Adrenal gland (tissue), 12 donors: ENCODE measurements around the gene NRIP3. TPM values are rescaled to one million over a fixed set of nuclear protein-coding genes. Genes with fewer than 3 reads are reported as not detected.
"Not testable (repeated sequence)": the region's sequence is repeated elsewhere in the genome, so short reads cannot be mapped to it uniquely, and the experiment has no call there.

ENCODE experiments used
- DNase-seq, 7 donors: peaks; one replicate each; pipeline ENCODE4 v3.0.0-alpha.2; 2019 to 2020
- H3K27ac ChIP-seq, 5 donors: fragments of 200-600 bp; sonication (generic) in 4 of 5; 1 replicate in 3 of 5; 2 replicates in 2 of 5; pipeline versions ENCODE4 v1.5.1 to v1.8.0; 2016 to 2020; ENCODE audit warnings: mild to moderate bottlenecking in 1 of 5
- H3K27me3 ChIP-seq: fragments of 200-600 bp; 2 replicates; pipeline ENCODE4 v1.8.0; 2021
- H3K36me3 ChIP-seq, 2 donors: fragments of 200-600 bp; replicated peaks in 1 of 2; 1 replicate in 1 of 2; 2 replicates in 1 of 2; pipeline versions ENCODE4 v1.5.1 to v1.8.0; 2018 to 2022
- H3K4me1 ChIP-seq, 2 donors: fragments of 200-600 bp; replicated peaks in 1 of 2; 1 replicate in 1 of 2; 2 replicates in 1 of 2; pipeline versions ENCODE4 v1.5.1 to v1.8.0; 2018 to 2021
- H3K4me3 ChIP-seq, 4 donors: fragments of 200-600 bp; sonication (generic) in 3 of 4; one replicate each; pipeline ENCODE4 v1.5.1; 2016 to 2018
- H3K9me3 ChIP-seq, 3 donors: fragments of 200-600 bp; sonication (generic) in 1 of 3; replicated peaks in 1 of 3; 1 replicate in 2 of 3; 2 replicates in 1 of 3; pipeline versions ENCODE4 v1.5.1 to v1.8.0; 2016 to 2021
- POLR2A ChIP-seq, 2 donors: fragments of 450-650 bp; IDR thresholded peaks; one replicate each; pipeline ENCODE4 v1.6.1; 2017; ENCODE audit warnings: antibody characterized with exemption in 2 of 2, mild to moderate bottlenecking in 2 of 2, moderate library complexity in 1 of 2
- WGBS, 4 donors: extraction: QIAGEN DNeasy Blood & Tissue Kit in 2 of 4; methylation state at CpG; one replicate each; pipeline versions ENCODE4 v1.1.5 to v1.1.7; 2013 to 2017; 5-methylcytosine and 5-hydroxymethylcytosine counted together
- intact Hi-C, 2 donors: fragments of 100-400 bp; cut with DNase I; formaldehyde crosslinking; loops; one replicate each; pipeline versions ENCODE4 v1.14.1 to v1.15.0; 2022 to 2023
- polyA plus RNA-seq, 3 donors: library from polyadenylated mRNA; stranded (reverse); fragments of 200-250 nt in 2 of 3; fragments of 350-450 nt in 1 of 3; fragmentation: Illumina TruSeq in 1 of 3; extraction: RNeasy Lipid Tissue Mini Kit (QIAGEN cat#74804) in 1 of 3; gene quantifications; one replicate each; pipeline ENCODE4 v1.2.3, GENCODE V29; 2013 to 2014
- total RNA-seq, 9 donors: library from RNA; depleted of rRNA in 4 of 9; stranded (reverse); fragments of >200 nt in 4 of 9; fragments of 120-200 nt in 1 of 9; fragmentation: NEBNext Ultra II Directional in 1 of 9; extraction: Animal tissue kit (Norgen Biotek cat#: 25700) in 1 of 9; gene quantifications; one replicate each; pipeline versions ENCODE4 v1.1.0 to v1.2.4, GENCODE V29; 2013 to 2023
- TF ChIP-seq, protein P1 (sequence below), 6 experiments: fragments of 450-650 bp in 4 of 6; fragments of 200-600 bp in 2 of 6; sonication (generic) in 1 of 6; IDR thresholded peaks; 1 replicate in 5 of 6; 2 replicates in 1 of 6; pipeline versions ENCODE4 v1.5.1 to v1.8.0; 2016 to 2021; ENCODE audit warnings: antibody characterized with exemption in 6 of 6, mild to moderate bottlenecking in 2 of 6, moderate library complexity in 1 of 6
- donor health status: healthy with polysubstance abuse.
- donor health status: Bipolar disorder and iron deficiency.
- donor health status: DM: yes; HTN: yes; CAD: no.
- donor health status: DM: no; HTN: no; CAD: no.
- donor health status: DM: no; HTN: no; CAD: no.
- donor health status: DM: yes; HTN: yes; CAD: no.

Gene NRIP3
- total and polyA plus RNA-seq, 12 donors = 1.4 to 42.5 (median 11.0) TPM

DNA sequence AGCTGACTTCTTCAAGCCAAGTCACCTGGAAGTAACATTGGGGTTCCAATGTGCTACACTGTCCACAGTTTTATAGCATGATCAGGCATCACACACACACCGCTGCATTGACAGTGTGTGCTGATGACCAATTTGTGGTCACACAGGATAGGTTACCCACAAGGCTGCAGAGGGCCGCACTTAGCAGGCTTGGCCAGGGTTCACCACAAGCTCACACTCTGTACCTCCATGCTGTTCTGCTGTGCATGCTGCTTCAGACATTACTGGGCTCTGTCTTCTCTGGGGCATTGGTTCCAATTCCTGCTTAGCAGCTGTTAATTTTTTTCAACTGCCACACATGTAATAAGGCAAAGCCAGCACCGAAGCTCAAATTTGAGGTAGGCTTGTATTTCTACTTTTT is 11.0 kb upstream of the NRIP3 start:
- H3K4me1 ChIP-seq = peaks cover 0 to 7% of the 10 kb centered on the region in 2 donors
- 96 to 100% (median 100%) methylated on average over 3 of the region's 3 CpGs for WGBS, 4 donors
- no peak for DNase-seq
- no peak overlapping the region for H3K4me3 ChIP-seq
- intact Hi-C loops = loop anchor here (5.0 kb wide), 1 partner anchor 122 kb away; no protein-coding TSS in a partner anchor
- H3K9me3 ChIP-seq = no peaks in the 10 kb centered on the region
- no peaks in the 10 kb centered on the region for H3K27me3 ChIP-seq
- H3K36me3 ChIP-seq = no peaks in the 10 kb centered on the region
- no peak for TF ChIP-seq POLR2A (IDR thresholded peaks at IDR 0.05)
- TF ChIP-seq, protein P1, sequence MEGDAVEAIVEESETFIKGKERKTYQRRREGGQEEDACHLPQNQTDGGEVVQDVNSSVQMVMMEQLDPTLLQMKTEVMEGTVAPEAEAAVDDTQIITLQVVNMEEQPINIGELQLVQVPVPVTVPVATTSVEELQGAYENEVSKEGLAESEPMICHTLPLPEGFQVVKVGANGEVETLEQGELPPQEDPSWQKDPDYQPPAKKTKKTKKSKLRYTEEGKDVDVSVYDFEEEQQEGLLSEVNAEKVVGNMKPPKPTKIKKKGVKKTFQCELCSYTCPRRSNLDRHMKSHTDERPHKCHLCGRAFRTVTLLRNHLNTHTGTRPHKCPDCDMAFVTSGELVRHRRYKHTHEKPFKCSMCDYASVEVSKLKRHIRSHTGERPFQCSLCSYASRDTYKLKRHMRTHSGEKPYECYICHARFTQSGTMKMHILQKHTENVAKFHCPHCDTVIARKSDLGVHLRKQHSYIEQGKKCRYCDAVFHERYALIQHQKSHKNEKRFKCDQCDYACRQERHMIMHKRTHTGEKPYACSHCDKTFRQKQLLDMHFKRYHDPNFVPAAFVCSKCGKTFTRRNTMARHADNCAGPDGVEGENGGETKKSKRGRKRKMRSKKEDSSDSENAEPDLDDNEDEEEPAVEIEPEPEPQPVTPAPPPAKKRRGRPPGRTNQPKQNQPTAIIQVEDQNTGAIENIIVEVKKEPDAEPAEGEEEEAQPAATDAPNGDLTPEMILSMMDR (IDR thresholded peaks at IDR 0.05) = no peak
- H3K27ac ChIP-seq = no peak overlapping the region

DNA sequence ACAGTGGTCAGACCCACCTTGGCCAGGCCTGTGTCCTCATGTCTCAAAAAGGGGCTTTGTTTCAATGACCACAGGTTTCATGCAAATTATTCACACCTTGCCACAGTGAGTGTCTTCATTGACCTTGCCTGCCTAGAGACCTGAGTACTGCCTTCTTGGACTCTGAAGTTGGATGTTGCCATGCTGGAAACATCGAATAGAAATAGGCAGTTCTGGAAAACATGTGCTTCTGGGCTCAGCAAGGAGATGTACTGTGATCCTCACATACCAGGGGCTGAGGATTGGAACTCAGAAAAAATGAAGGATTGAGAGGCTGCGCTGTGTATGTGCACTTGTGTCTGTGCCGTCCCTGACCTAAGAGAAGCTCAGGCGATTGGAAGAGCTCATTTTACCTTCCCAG is 9.6 kb upstream of the NRIP3 start:
- Histone ChIP-seq H3K36me3 (no peaks in the 10 kb centered on the region), H3K4me3 (no peak overlapping the region), H3K27me3 (no peaks in the 10 kb centered on the region), H3K27ac (no peak overlapping the region), H3K9me3 (no peaks in the 10 kb centered on the region), H3K4me1 (peaks cover 0 to 7% of the 10 kb centered on the region in 2 donors)
- 88 to 90% (median 89%) methylated on average over 4 of the region's 4 CpGs for WGBS, 4 donors
- TF ChIP-seq, protein P1 (IDR thresholded peaks at IDR 0.05) = no peak
- TF ChIP-seq POLR2A (IDR thresholded peaks at IDR 0.05) = no peak
- DNase-seq = no peak
- intact Hi-C loops = no loop called here

DNA sequence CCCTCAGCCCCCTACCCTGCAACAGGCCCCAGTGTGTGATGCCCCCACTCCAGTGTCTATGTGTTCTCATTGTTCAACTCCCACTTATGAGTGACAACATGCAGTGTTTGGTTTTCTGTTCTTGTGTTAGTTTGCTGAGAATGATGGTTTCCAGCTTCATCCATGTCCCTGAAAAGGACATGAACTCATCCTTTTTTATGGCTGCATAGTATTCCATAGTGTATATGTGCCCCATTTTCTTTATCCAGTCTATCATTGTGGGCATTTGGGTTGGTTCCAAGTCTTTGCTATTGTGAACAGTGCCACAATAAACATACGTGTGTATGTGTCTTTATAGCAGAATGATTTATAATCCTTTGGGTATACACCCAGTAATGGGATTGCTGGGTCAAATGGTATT is 5.7 kb upstream of the NRIP3 start:
- H3K27me3 ChIP-seq, H3K4me3 ChIP-seq, H3K27ac ChIP-seq, H3K4me1 ChIP-seq, intact Hi-C loops, DNase-seq, H3K9me3 ChIP-seq, H3K36me3 ChIP-seq: not testable (repeated sequence)
- 62 to 73% (median 68%) methylated on average over 1 of the region's 1 CpG for WGBS, 4 donors

DNA sequence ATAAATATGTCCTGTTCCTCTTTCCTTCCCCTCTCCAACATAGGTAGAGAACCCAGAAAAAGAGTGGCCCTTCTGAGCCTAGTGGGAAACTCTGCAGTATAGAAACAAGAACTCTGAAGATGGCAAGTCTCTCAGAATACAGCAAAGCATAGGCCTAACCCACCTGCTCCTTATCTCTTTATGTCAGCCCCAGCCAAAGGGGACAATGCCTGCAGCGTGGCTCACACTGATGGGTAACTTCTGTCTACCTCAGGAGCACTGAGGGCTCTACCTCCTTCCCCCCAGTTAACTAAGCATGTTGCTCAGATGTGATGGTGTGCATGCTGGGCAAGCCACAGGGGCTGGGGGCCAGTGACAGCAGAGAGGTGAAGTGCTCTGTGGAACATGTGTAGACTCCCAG is 4.9 kb upstream of the NRIP3 start:
- no peaks in the 10 kb centered on the region for H3K27me3 ChIP-seq
- intact Hi-C loops = no loop called here
- H3K36me3 ChIP-seq = no peaks in the 10 kb centered on the region
- no peak for DNase-seq
- H3K27ac ChIP-seq = no peak overlapping the region
- H3K9me3 ChIP-seq = no peaks in the 10 kb centered on the region
- 86 to 100% (median 89%) methylated on average over 1 of the region's 1 CpG for WGBS, 4 donors
- TF ChIP-seq, protein P1 (IDR thresholded peaks at IDR 0.05) = no peak
- peaks cover 8 to 12% of the 10 kb centered on the region in 2 donors for H3K4me1 ChIP-seq
- no peak overlapping the region for H3K4me3 ChIP-seq

DNA sequence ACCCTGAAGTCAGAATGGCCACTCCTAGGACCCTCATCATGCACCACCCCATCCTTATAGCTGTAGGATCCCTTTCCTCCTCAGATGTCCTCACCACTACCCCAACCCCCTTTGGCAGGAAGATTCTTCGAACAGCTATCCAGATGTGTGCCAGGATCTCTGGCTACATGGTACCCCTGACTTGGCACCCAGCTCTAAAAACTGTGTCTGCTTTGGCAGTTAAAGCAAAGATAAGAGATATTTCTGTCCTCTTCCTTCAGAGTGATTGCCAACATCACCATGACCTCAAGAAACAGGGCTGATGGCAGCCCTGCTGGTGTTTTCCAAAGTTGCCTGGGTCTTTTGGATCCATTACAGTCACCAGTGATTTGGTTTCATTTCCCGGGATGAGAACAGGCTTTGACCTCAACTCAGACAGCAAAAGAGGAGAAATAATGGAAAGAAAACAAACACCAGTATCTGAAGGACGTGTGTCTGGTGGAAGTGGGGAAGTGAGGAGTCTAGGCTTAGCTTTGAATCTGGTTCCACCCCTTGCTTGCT is 4.3 kb upstream of the NRIP3 start:
- TF ChIP-seq, protein P1 (IDR thresholded peaks at IDR 0.05) = no peak
- no peak for TF ChIP-seq POLR2A (IDR thresholded peaks at IDR 0.05)
- Histone ChIP-seq H3K4me1 (peaks cover 14 to 18% of the 10 kb centered on the region in 2 donors), H3K36me3 (no peaks in the 10 kb centered on the region), H3K27me3 (no peaks in the 10 kb centered on the region), H3K4me3 (no peak overlapping the region), H3K9me3 (no peaks in the 10 kb centered on the region), H3K27ac (no peak overlapping the region)
- WGBS, 4 donors = 48 to 61% (median 52%) methylated on average over 3 of the region's 3 CpGs
- intact Hi-C loops = no loop called here
- no peak for DNase-seq
